ENCODE data around the gene CRB2. TPM values are rescaled to one million over a fixed set of nuclear protein-coding genes. Genes with fewer than 3 reads are reported as not detected.

Gene CRB2
- total RNA-seq, 6 donors from 2014 or later: 0.13 to 0.23 TPM; not detected in 4

DNA sequence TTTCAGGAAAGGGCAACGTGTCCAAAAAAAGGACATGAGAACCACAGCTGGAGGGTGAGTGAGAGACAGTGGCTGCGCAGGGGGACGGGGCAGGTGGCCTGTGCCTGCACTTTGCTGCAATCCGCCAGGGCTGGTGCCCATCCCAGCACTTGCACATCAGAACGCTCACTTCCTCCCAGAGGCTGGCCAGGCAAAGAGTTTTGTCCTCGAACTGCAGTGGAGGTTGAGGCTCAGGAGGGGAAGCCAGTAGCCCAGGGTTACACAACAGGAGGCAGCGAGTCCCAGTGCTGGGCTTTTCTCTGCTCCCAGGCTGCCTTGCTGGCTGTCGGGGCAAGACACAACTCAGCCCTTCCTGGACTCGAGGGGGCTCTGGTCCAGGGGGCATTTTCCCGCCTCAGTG is 33.1 kb downstream of the CRB2 start:
- no peaks in the 10 kb centered on the region for H3K27me3 ChIP-seq
- TF ChIP-seq POLR2A (IDR thresholded peaks at IDR 0.05): no peak
- TF ChIP-seq POLR2AphosphoS5 (IDR thresholded peaks at IDR 0.05): no peak
- TF ChIP-seq, protein P1, sequence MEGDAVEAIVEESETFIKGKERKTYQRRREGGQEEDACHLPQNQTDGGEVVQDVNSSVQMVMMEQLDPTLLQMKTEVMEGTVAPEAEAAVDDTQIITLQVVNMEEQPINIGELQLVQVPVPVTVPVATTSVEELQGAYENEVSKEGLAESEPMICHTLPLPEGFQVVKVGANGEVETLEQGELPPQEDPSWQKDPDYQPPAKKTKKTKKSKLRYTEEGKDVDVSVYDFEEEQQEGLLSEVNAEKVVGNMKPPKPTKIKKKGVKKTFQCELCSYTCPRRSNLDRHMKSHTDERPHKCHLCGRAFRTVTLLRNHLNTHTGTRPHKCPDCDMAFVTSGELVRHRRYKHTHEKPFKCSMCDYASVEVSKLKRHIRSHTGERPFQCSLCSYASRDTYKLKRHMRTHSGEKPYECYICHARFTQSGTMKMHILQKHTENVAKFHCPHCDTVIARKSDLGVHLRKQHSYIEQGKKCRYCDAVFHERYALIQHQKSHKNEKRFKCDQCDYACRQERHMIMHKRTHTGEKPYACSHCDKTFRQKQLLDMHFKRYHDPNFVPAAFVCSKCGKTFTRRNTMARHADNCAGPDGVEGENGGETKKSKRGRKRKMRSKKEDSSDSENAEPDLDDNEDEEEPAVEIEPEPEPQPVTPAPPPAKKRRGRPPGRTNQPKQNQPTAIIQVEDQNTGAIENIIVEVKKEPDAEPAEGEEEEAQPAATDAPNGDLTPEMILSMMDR (IDR thresholded peaks at IDR 0.05): no peak
- TF ChIP-seq EP300 (IDR thresholded peaks at IDR 0.05): no peak
- no peaks in the 10 kb centered on the region for H3K36me3 ChIP-seq
- WGBS, 2 donors: 63 to 72% methylated on average over 5 to 10 of the region's 10 CpGs
- no peaks in the 10 kb centered on the region for H3K4me1 ChIP-seq
- H3K9me3 ChIP-seq: no peaks in the 10 kb centered on the region
- H3K27ac ChIP-seq: no peak overlapping the region
- DNase-seq (no peak), ATAC-seq (ENCODE audit: low FRiP score in 2 of 2) (no peak)
- no peak overlapping the region for H3K4me3 ChIP-seq

DNA sequence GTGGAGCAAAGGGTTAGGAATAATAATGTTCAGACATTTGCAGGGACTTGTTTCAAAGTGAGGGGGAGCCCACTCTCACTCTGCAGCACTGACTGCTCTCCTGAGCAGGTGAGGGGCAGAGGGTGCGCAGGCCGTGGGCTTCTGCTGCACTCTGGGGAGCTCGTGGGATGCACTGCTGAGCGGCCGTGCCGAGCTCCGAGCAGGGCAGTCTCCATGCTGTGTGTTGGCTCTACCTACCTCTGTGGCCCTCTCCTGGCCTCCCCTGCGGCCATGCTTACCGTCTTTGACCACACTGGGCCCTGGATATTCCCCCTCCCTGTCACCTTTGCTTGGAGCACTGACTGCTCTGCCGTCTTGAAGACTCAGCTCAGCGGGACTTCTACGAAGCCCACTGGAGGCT is 33.7 kb downstream of the CRB2 start:
- WGBS, 2 donors: 70 to 75% methylated on average over 12 of the region's 12 CpGs
- H3K27me3 ChIP-seq: no peaks in the 10 kb centered on the region
- no peaks in the 10 kb centered on the region for H3K4me1 ChIP-seq
- H3K36me3 ChIP-seq: no peaks in the 10 kb centered on the region
- DNase-seq (no peak), ATAC-seq (ENCODE audit: low FRiP score in 2 of 2) (peak in 1 of 2 donors; percentile 9)
- no peak for TF ChIP-seq POLR2AphosphoS5 (IDR thresholded peaks at IDR 0.05)
- TF ChIP-seq EP300 (IDR thresholded peaks at IDR 0.05): no peak
- TF ChIP-seq, protein P1 (IDR thresholded peaks at IDR 0.05): no peak
- TF ChIP-seq POLR2A (IDR thresholded peaks at IDR 0.05): no peak
- H3K9me3 ChIP-seq: no peaks in the 10 kb centered on the region
- H3K27ac ChIP-seq: no peak overlapping the region
- H3K4me3 ChIP-seq: no peak overlapping the region

DNA sequence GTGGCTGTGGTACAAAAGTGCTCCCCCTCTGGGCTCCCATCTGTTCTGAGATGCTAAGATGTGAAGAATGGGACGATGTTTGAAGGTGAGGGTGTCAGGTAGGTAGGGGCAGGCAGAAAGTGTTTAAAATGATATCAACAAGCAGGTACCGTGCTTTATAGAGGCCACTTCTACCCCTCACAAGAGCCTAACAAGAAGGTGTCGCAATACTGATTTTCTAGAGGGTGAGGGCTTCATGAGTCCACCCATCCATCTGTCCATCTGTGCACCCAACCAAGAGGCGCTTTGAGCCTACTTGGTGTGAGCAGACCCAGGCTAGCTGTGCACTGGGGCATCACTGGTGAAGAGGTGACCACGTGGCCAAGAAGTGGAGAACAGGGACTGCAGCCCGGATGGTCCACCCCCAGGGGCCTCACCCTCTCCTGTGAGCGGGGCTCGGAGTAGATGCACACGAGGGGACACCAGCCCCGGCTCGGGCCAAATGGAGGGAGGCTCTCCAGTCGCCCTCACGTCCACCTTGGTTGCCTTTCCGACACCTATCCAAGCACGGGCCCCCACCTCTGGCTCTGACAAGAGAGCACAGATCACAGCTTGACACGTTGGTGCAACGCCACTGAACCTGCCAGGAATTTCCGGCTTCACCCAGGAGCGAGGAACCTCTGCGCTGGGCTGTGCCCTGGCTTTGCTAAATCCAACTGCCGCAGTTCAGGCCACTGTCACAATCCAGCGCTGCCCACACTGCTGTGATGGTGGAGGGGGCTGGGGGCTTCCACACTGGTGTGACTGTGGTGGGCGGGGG is 34.5 kb downstream of the CRB2 start:
- no peak for TF ChIP-seq EP300 (IDR thresholded peaks at IDR 0.05)
- no peak for TF ChIP-seq POLR2A (IDR thresholded peaks at IDR 0.05)
- no peak for TF ChIP-seq POLR2AphosphoS5 (IDR thresholded peaks at IDR 0.05)
- TF ChIP-seq, protein P1 (IDR thresholded peaks at IDR 0.05): no peak
- no peak for DNase-seq
- no peaks in the 10 kb centered on the region for H3K4me1 ChIP-seq

DNA sequence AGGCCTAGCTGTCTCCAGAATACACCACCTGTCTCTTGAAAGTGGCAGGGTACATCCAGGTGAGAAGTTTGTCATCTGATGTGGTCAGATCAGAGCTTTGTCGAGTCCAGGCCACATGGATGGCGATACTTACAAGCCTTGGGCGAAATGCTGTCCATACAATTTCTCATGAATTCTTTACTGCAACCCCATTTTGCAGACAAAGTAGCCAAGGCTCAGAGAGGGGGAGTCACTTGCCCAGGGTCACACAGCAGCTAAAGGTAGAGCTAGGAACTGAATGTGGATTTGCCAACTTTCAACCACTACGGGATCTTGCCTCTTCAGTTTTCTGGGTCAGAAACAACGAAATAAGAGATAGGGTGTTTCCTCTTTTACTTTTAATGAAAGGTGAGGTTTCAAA is 35.2 kb downstream of the CRB2 start:
- DNase-seq: no peak
- H3K27ac ChIP-seq: no peak overlapping the region
- WGBS, 2 donors: 89 to 93% methylated on average over 5 of the region's 5 CpGs

More for the DNA sequence above, 34.5 kb downstream of the CRB2 start:
- ATAC-seq (ENCODE audit: low FRiP score in 2 of 2): no peak
- H3K27ac ChIP-seq: no peak overlapping the region
- H3K36me3 ChIP-seq: no peaks in the 10 kb centered on the region
- 86% methylated on average over 18 to 23 of the region's 23 CpGs for WGBS, 2 donors
- H3K27me3 ChIP-seq: no peaks in the 10 kb centered on the region
- no peak overlapping the region for H3K4me3 ChIP-seq
- H3K9me3 ChIP-seq: no peaks in the 10 kb centered on the region

More for the DNA sequence above, 35.2 kb downstream of the CRB2 start:
- no peak overlapping the region for H3K4me3 ChIP-seq
- no peak for ATAC-seq (ENCODE audit: low FRiP score in 2 of 2)
- no peaks in the 10 kb centered on the region for H3K4me1 ChIP-seq
- TF ChIP-seq, protein P1 (IDR thresholded peaks at IDR 0.05): no peak
- no peak for TF ChIP-seq EP300 (IDR thresholded peaks at IDR 0.05)
- no peak for TF ChIP-seq POLR2A (IDR thresholded peaks at IDR 0.05)
- TF ChIP-seq POLR2AphosphoS5 (IDR thresholded peaks at IDR 0.05): no peak
- H3K27me3 ChIP-seq: no peaks in the 10 kb centered on the region
- no peaks in the 10 kb centered on the region for H3K9me3 ChIP-seq
- H3K36me3 ChIP-seq: no peaks in the 10 kb centered on the region

Measured in upper lobe of left lung (tissue), 6 donors.